Breast epithelium (tissue), 4 donors: ENCODE results near the gene SLAIN2. TPM values are rescaled to one million over a fixed set of nuclear protein-coding genes. Genes with fewer than 3 reads are reported as not detected.

Source experiments
- DNase-seq, 2 donors: peaks; one replicate each; pipeline ENCODE4 v3.0.0-alpha.2; 2019; ENCODE audit warnings: low spot score in 2 of 2
- H3K27ac ChIP-seq, 2 donors: fragments of 200-600 bp; sonication (generic) in 1 of 2; one replicate each; pipeline ENCODE4 v1.5.1; 2016 to 2019; ENCODE audit warnings: mild to moderate bottlenecking in 1 of 2
- H3K27me3 ChIP-seq, 2 donors: fragments of 200-600 bp; sonication (generic) in 1 of 2; one replicate each; pipeline versions ENCODE4 v1.5.1 to v1.6.0; 2017 to 2019; ENCODE audit warnings: control low read depth in 1 of 2, mild to moderate bottlenecking in 1 of 2
- H3K36me3 ChIP-seq: fragments of 200-600 bp; one replicate; pipeline ENCODE4 v1.5.1; 2019
- H3K4me1 ChIP-seq, 2 donors: fragments of 200-600 bp; sonication (generic); one replicate each; pipeline ENCODE4 v1.5.1; 2016 to 2019; ENCODE audit warnings: control low read depth in 1 of 2
- H3K4me3 ChIP-seq, 3 donors: fragments of 200-600 bp; sonication (generic); 1 replicate in 2 of 3; 2 replicates in 1 of 3; pipeline ENCODE4 v1.5.1; 2016 to 2019; ENCODE audit warnings: mild to moderate bottlenecking in 3 of 3, moderate library complexity in 2 of 3
- H3K9me3 ChIP-seq, 2 donors: fragments of 200-600 bp; sonication (generic) in 1 of 2; one replicate each; pipeline ENCODE4 v1.5.1; 2016 to 2019; ENCODE audit warnings: control low read depth in 1 of 2
- POLR2A ChIP-seq: fragments of 450-650 bp; IDR thresholded peaks from one replicate; pipeline ENCODE4 v1.6.1; 2016; ENCODE audit warnings: antibody characterized with exemption, mild to moderate bottlenecking, moderate library complexity
- POLR2AphosphoS5 ChIP-seq, 3 donors: sonication (generic); formaldehyde crosslinking; IDR thresholded peaks; one replicate each; pipeline ENCODE4 v1.6.1; 2017; ENCODE audit warnings: antibody characterized with exemption in 3 of 3
- intact Hi-C: fragments of 100-400 bp; cut with DNase I; formaldehyde crosslinking; loops from one replicate; pipeline ENCODE4 v1.15.1; 2023; ENCODE audit warnings: low total_unique reads
- total RNA-seq, 3 donors: library from RNA; depleted of rRNA; stranded (reverse); fragments of >200 nt; gene quantifications; one replicate each; pipeline ENCODE4 v1.1.0, GENCODE V29; 2016
- TF ChIP-seq, protein P1 (sequence below), 3 donors: fragments of 450-650 bp; IDR thresholded peaks; one replicate each; pipeline ENCODE4 v1.5.1; 2016 to 2017; ENCODE audit warnings: antibody characterized with exemption in 3 of 3, mild to moderate bottlenecking in 3 of 3, moderate library complexity in 3 of 3

The SLAIN2 gene
- total RNA-seq, 3 donors from 2014 or later, result 41.6 to 76.6 (median 76.5) TPM

DNA sequence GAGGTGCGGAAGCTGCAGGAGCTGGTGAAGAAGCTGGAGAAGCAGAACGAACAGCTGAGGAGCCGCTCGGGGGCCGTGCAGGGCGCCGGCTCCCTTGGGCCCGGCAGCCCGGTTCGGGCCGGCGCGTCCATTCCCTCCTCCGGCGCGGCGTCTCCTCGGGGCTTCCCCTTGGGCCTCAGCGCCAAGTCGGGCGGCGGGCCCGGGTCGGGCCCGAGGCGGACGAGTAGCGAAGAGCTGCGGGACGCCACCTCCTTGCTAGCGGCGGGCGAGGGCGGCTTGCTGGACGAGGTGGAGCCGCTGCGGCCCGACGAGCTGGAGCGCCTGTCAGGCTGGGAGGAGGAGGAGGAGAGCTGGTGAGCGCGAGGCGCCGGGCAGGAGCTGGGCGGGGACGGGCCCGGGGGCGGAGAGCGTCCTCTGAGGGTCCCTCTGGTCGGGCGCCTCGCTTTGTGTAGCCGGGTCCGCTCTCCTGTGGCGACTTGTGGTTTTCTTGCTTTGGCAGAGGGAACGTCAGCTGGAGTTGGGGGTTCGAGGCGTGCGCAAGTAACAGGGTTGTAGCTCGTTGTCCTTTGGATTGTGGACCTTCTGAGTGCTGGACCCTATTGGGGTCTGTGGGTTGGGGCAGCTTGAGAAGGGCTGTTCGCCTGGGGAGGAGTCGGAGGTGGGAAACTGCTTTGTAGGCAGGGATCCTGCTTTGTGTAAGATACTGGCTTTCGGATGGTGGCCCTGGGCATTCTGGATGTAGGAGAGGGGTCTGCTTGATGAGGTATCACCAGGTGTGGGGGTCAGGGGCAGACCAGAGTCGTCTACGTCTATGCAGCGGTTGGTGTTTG lies 662 bp downstream of the SLAIN2 start:
- TF ChIP-seq POLR2AphosphoS5 (IDR thresholded peaks at IDR 0.05) (peak in 1 of 3 donors; percentile 10), POLR2A (no peak)
- TF ChIP-seq, protein P1, sequence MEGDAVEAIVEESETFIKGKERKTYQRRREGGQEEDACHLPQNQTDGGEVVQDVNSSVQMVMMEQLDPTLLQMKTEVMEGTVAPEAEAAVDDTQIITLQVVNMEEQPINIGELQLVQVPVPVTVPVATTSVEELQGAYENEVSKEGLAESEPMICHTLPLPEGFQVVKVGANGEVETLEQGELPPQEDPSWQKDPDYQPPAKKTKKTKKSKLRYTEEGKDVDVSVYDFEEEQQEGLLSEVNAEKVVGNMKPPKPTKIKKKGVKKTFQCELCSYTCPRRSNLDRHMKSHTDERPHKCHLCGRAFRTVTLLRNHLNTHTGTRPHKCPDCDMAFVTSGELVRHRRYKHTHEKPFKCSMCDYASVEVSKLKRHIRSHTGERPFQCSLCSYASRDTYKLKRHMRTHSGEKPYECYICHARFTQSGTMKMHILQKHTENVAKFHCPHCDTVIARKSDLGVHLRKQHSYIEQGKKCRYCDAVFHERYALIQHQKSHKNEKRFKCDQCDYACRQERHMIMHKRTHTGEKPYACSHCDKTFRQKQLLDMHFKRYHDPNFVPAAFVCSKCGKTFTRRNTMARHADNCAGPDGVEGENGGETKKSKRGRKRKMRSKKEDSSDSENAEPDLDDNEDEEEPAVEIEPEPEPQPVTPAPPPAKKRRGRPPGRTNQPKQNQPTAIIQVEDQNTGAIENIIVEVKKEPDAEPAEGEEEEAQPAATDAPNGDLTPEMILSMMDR (IDR thresholded peaks at IDR 0.05), result no peak
- intact Hi-C loops, result no loop called here

DNA sequence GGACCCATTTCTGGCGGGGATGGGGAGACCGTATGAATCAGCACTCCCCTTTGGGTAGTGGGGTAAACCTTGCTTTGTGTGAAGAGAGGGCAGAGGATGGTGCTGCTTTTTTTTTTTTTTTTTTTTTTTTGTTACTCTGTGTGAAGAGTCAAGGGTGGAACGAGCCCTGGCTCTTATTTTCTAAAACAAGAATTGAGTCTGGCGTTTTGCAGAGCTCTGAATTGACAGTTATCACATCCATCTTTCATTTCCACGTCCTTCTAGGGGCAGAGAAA lies 1.2 kb downstream of the SLAIN2 start:
- Histone ChIP-seq H3K27ac (peak overlapping the region; percentile 96 to 97), H3K4me3 (peak overlapping the region; percentile 85 to 94 (median 87)), H3K36me3 (no peaks in the 10 kb centered on the region), H3K9me3 (no peaks in the 10 kb centered on the region), H3K27me3 (no peaks in the 10 kb centered on the region), H3K4me1 (peaks cover 0 to 9% of the 10 kb centered on the region in 2 donors)
- intact Hi-C loops, result no loop called here
- no peak for DNase-seq
- TF ChIP-seq POLR2AphosphoS5 (IDR thresholded peaks at IDR 0.05) (no peak), POLR2A (no peak)
- TF ChIP-seq, protein P1 (IDR thresholded peaks at IDR 0.05), result no peak

More for the DNA sequence above, 662 bp downstream of the SLAIN2 start:
- peak overlapping the region; percentile 96 to 97 for H3K27ac ChIP-seq
- H3K4me1 ChIP-seq, result peaks cover 0 to 9% of the 10 kb centered on the region in 2 donors
- H3K27me3 ChIP-seq, result no peaks in the 10 kb centered on the region
- H3K36me3 ChIP-seq, result no peaks in the 10 kb centered on the region
- peak; percentile 34 to 58 for DNase-seq
- H3K9me3 ChIP-seq, result no peaks in the 10 kb centered on the region
- peak overlapping the region; percentile 85 to 94 (median 87) for H3K4me3 ChIP-seq

DNA sequence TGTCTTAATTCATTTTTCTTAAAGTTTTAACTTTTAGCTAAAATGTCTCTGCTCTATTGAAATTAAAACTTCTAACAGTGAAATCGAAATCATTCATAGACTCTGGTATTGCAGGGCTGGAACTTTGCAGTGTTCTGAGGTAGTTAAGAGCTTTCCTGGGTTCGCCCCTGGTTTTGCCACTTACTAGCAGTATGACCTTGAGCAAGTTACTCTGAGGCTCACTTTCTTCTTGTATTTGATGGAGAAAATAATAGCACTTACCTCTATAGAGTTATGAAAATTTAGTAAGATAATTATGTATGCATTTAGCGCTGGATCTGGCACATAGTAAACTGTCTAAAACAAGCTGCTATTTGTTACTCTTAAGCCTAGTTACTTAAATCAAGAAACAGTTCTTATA lies 1.7 kb downstream of the SLAIN2 start:
- H3K27me3 ChIP-seq, result no peaks in the 10 kb centered on the region
- peak overlapping the region in 2 of 3 donors; percentile 85 to 87 for H3K4me3 ChIP-seq
- H3K4me1 ChIP-seq, result peaks cover 0 to 9% of the 10 kb centered on the region in 2 donors
- H3K27ac ChIP-seq, result no peak overlapping the region
- DNase-seq, result no peak
- no peaks in the 10 kb centered on the region for H3K36me3 ChIP-seq
- TF ChIP-seq POLR2AphosphoS5 (IDR thresholded peaks at IDR 0.05), result no peak
- TF ChIP-seq, protein P1 (IDR thresholded peaks at IDR 0.05), result no peak
- TF ChIP-seq POLR2A, result no peak
- H3K9me3 ChIP-seq, result no peaks in the 10 kb centered on the region
- intact Hi-C loops, result no loop called here

DNA sequence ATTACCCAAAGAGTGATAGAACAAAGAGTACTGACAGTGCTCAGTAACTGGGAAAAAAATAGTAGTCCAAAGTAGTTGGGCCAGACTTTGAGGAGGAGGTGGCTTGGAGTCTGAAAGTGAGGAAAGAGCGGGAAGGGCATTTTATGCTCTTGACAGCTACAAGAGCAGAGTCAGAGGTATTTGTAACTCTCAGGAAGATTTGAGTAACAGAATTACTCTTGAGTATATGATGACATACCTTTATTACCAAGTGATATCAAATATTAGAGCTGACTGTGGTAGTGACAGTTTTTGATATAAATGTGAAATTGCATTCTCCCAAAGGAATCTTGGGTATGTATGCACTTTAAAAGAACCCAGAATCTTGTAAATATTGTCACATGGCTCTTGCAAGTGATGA lies 2.2 kb downstream of the SLAIN2 start:
- Histone ChIP-seq H3K27me3 (no peaks in the 10 kb centered on the region), H3K27ac (no peak overlapping the region), H3K4me1 (peaks cover 0 to 9% of the 10 kb centered on the region in 2 donors), H3K9me3 (no peaks in the 10 kb centered on the region), H3K4me3 (peak overlapping the region in 2 of 3 donors; percentile 85 to 87), H3K36me3 (no peaks in the 10 kb centered on the region)
- DNase-seq, result no peak
- TF ChIP-seq, protein P1 (IDR thresholded peaks at IDR 0.05), result no peak
- TF ChIP-seq POLR2A, result no peak
- no peak for TF ChIP-seq POLR2AphosphoS5 (IDR thresholded peaks at IDR 0.05)
- intact Hi-C loops, result no loop called here

DNA sequence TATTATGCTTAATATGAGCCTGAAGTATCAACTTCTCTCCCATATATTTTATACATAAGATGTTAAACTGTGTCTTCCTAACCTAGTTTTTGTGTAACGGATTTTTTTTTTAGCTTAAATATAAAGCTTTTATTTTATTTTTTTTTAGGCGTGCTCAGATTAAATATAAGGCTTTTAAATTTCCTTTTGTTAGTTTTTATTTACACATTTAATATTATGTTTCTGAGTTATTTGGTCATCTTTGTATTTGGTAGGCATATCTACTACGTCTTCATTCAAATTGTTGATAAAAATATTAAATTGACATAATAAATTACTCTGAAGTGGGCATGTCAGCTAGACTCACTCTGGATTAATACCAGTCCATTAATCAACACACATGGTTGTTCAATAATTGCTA lies 4.2 kb downstream of the SLAIN2 start:
- Histone ChIP-seq H3K36me3 (no peaks in the 10 kb centered on the region), H3K27me3 (no peaks in the 10 kb centered on the region), H3K27ac (no peak overlapping the region), H3K4me1 (peaks cover 0 to 9% of the 10 kb centered on the region in 2 donors), H3K9me3 (no peaks in the 10 kb centered on the region), H3K4me3 (no peak overlapping the region)
- TF ChIP-seq, protein P1 (IDR thresholded peaks at IDR 0.05), result no peak
- TF ChIP-seq POLR2A (no peak), POLR2AphosphoS5 (IDR thresholded peaks at IDR 0.05) (no peak)
- intact Hi-C loops, result no loop called here
- DNase-seq, result no peak
